K562 (cell line): ENCODE data around the gene SLC25A34. TPM values are rescaled to one million over a fixed set of nuclear protein-coding genes. Genes with fewer than 3 reads are reported as not detected.

Experiments used
- ATAC-seq: fragments of 200-7000 bp; cut with Tn5 transposase; 3 replicates; pipeline ENCODE4 v1.9.1; 2020; ENCODE audit warnings: moderate library complexity
- BruUV-seq: library from RNA; stranded (reverse); fragments of 400-500 nt; replicated peaks from 2 replicates; lab custom pipeline; 2021; lab: Mats Ljungman, UMichigan
- CTCF ChIA-PET: fragments of 300-600 bp; formaldehyde crosslinking; extraction: SDS; loops from one replicate; lab custom pipeline; 2021; ENCODE audit warnings: low intra/inter-chr PET ratio; lab: Yijun Ruan, JAX
- POLR2A ChIA-PET: fragments of 300-600, 350-650 bp; sonication (Branson Sonifier 250); formaldehyde crosslinking; extraction: SDS; loops from one replicate; lab custom pipeline; 2021; ENCODE audit warnings: antibody characterized with exemption, inconsistent platforms; lab: Yijun Ruan, JAX
- DNase-seq, 4 experiments: peaks; one replicate each; pipeline versions ENCODE4 v3.0.0 to v3.0.0-alpha.2; 2011 to 2018; ENCODE audit warnings: low spot score in 3 of 4, mixed read lengths in 3 of 4; ENCODE audit errors: extremely low read depth in 1 of 4
- FAIRE-seq: peaks from 2 replicates; lab custom pipeline; 2011; peaks lifted over from hg19 to GRCh38; lab: Jason Lieb, UNC
- H2AFZ ChIP-seq: 2 replicates; pipeline ENCODE4 v1.6.0; 2011; ENCODE audit warnings: low read depth, low read length, control low read depth, inconsistent platforms
- H3K27ac ChIP-seq: fragments of 200-600 bp; 3 replicates; pipeline ENCODE4 v1.8.0; 2011; ENCODE audit warnings: low read depth, mild to moderate bottlenecking, control low read depth, inconsistent platforms, low read length, moderate library complexity, mixed read lengths; ENCODE audit errors: extremely low read depth
- H3K27me3 ChIP-seq, 2 experiments: fragments of 300-600 bp in 1 of 2; 2 replicates in 1 of 2; 3 replicates in 1 of 2; pipeline versions ENCODE4 v1.6.0 to v1.8.0; 2011; ENCODE audit warnings: inconsistent platforms in 2 of 2, low read length in 2 of 2, mild to moderate bottlenecking in 1 of 2, mixed read lengths in 1 of 2, moderate library complexity in 1 of 2; ENCODE audit not compliant: control insufficient read depth in 2 of 2, insufficient read depth in 2 of 2
- H3K36me3 ChIP-seq: fragments of 300-600 bp; 3 replicates; pipeline ENCODE4 v1.8.0; 2011; ENCODE audit warnings: mild to moderate bottlenecking, low read length, inconsistent platforms; ENCODE audit not compliant: control insufficient read depth, insufficient read depth
- H3K4me1 ChIP-seq, 2 experiments: fragments of 200-600 bp in 1 of 2; replicated peaks in 1 of 2; 2 replicates in 1 of 2; 3 replicates in 1 of 2; pipeline versions ENCODE4 v1.5.1 to v1.8.0; 2011; ENCODE audit warnings: inconsistent platforms in 2 of 2, low read length in 2 of 2, mild to moderate bottlenecking in 1 of 2, mixed read lengths in 1 of 2, moderate library complexity in 1 of 2; ENCODE audit not compliant: control insufficient read depth in 2 of 2, insufficient read depth in 2 of 2
- H3K4me2 ChIP-seq: 2 replicates; pipeline ENCODE4 v1.6.1; 2011; ENCODE audit warnings: low read length, control low read depth, inconsistent platforms, mixed read lengths; ENCODE audit not compliant: insufficient read depth
- H3K4me3 ChIP-seq: fragments of 200-600 bp; sonication (generic), shearing (Covaris generic); 2 replicates; pipeline ENCODE4 v1.5.1; 2016; ENCODE audit warnings: control low read depth, inconsistent platforms
- H3K79me2 ChIP-seq: fragments of 200-600 bp; 3 replicates; pipeline ENCODE4 v1.8.0; 2011; ENCODE audit warnings: low read length, inconsistent platforms; ENCODE audit not compliant: control insufficient read depth, insufficient read depth
- H3K9ac ChIP-seq, 2 experiments: 2 replicates each; pipeline versions ENCODE4 v1.6.0 to v1.6.1; 2011; ENCODE audit warnings: low read depth in 2 of 2, low read length in 2 of 2, control low read depth in 1 of 2, inconsistent platforms in 1 of 2, mild to moderate bottlenecking in 1 of 2, mixed read lengths in 1 of 2; ENCODE audit not compliant: insufficient read depth in 1 of 2
- H3K9me1 ChIP-seq: one replicate; pipeline ENCODE4 v1.6.0; 2011; ENCODE audit warnings: inconsistent platforms, mild to moderate bottlenecking, low read length, moderate library complexity; ENCODE audit not compliant: control insufficient read depth, insufficient read depth
- H3K9me3 ChIP-seq: replicated peaks from 2 replicates; pipeline ENCODE4 v1.5.1; 2011; ENCODE audit warnings: low read depth, low read length, inconsistent platforms; ENCODE audit not compliant: control insufficient read depth, insufficient read depth
- H4K20me1 ChIP-seq: replicated peaks from 2 replicates; pipeline ENCODE4 v1.6.1; 2011; ENCODE audit warnings: low read length, inconsistent platforms, mixed read lengths; ENCODE audit not compliant: control insufficient read depth, insufficient read depth
- BCOR ChIP-seq: fragments of 450-650 bp; IDR thresholded peaks from 2 replicates; pipeline ENCODE4 v1.6.1; 2016
- BRD9 ChIP-seq: fragments of 450-650 bp; IDR thresholded peaks from 2 replicates; pipeline ENCODE4 v1.6.1; 2018; ENCODE audit warnings: low read depth; ENCODE audit not compliant: partially characterized antibody
- CHCHD3 ChIP-seq: fragments of 250-450 bp; sonication (Bioruptor Pico); IDR thresholded peaks from 2 replicates; pipeline ENCODE4 v2.1.2; 2022; ENCODE audit warnings: mild to moderate bottlenecking
- KDM1A ChIP-seq, 2 experiments: fragments of 450-650 bp; IDR thresholded peaks; 2 replicates each; pipeline ENCODE4 v1.6.1; 2016; ENCODE audit warnings: mild to moderate bottlenecking in 2 of 2
- NR2C2 ChIP-seq, 2 experiments: fragments of 200-800 bp in 1 of 2; sonication (Bioruptor generic) in 1 of 2; sonication (generic) in 1 of 2; formaldehyde crosslinking in 1 of 2; IDR thresholded peaks; 2 replicates each; pipeline versions ENCODE4 v1.6.1 to v1.8.0; 2016 to 2022; ENCODE audit warnings: mild to moderate bottlenecking in 1 of 2, missing compliant biosample characterization in 1 of 2, missing genetic modification characterization in 1 of 2, missing genetic modification reagents in 1 of 2
- ZFP36 ChIP-seq: fragments of 150-350 bp; IDR thresholded peaks from 2 replicates; pipeline ENCODE4 v1.6.1; 2018; ENCODE audit warnings: low read length, low read depth; ENCODE audit not compliant: partially characterized antibody
- ZNF696 ChIP-seq: fragments of 250-450 bp; sonication (Bioruptor Pico); conservative IDR thresholded peaks from 2 replicates; pipeline ENCODE4 v1.4.0; 2020; ENCODE audit warnings: mild to moderate bottlenecking, moderate library complexity
- WGBS: fragments of 100-300 bp; shearing (Covaris generic); methylation state at CpG from one replicate; pipeline ENCODE4 v1.1.6; 2016; ENCODE audit warnings: low coverage, mixed read lengths; ENCODE audit not compliant: insufficient coverage; ENCODE audit errors: missing lambda C conversion rate; 5-methylcytosine and 5-hydroxymethylcytosine counted together
- in situ Hi-C: fragments of 300-500 bp; cut with MboI; formaldehyde crosslinking; loops from 4 replicates; pipeline ENCODE4 v1.15.0; 2018; ENCODE audit warnings: inconsistent platforms, mixed read lengths
- intact Hi-C: fragments of 100-400 bp; cut with micrococcal nuclease; formaldehyde crosslinking; loops from 2 replicates; pipeline ENCODE4 v1.14.2; 2022
- polyA plus RNA-seq, 8 experiments: library from polyadenylated mRNA; depleted of rRNA in 4 of 8; stranded (reverse) in 5 of 8; unstranded in 3 of 8; fragments of >200 nt; fragmentation: Nextera tagmentation in 2 of 8; fragmentation: Illumina TruSeq in 1 of 8; extraction: Ambion mirVana in 2 of 8; extraction: Trizol in 1 of 8; gene quantifications; 2 replicates each; pipeline versions ENCODE4 v1.2.1 to v1.2.3, GENCODE V29; 2011 to 2014; ENCODE audit warnings: inconsistent platforms in 1 of 8, missing spikeins in 1 of 8
- total RNA-seq, 7 experiments: library from RNA; depleted of rRNA in 6 of 7; stranded (reverse); fragments of >200 nt in 6 of 7; fragmentation: Illumina TruSeq in 2 of 7; extraction: Trizol in 2 of 7; gene quantifications; 2 replicates each; pipeline versions ENCODE4 v1.2.1 to v1.2.3, GENCODE V29; 2011 to 2021; ENCODE audit warnings: low replicate concordance in 1 of 7

SLC25A34 gene
- total and polyA plus RNA-seq, 9 of the 15 experiments (the other 6 are each of a cell fraction or from before 2014, with no cell fraction given): 0.01 to 0.57 (median 0.16) TPM

- CTCF ChIA-PET: no interaction called here
- peak overlapping the region in 1 of 2 experiments; percentile 49; a peak in 1 of 4 replicates for H3K9ac ChIP-seq
- in situ Hi-C loops: no loop called here
- no peak overlapping the region for H3K4me3 ChIP-seq
- no peak overlapping the region for H3K27ac ChIP-seq
- H3K4me1 ChIP-seq: peaks cover 0 to 21% of the 10 kb centered on the region in 2 experiments; a peak in 2 of 5 replicates
- no peaks in the 10 kb centered on the region for H3K9me3 ChIP-seq
- peaks cover 7 to 29% of the 10 kb centered on the region in 2 experiments; a peak in 3 of 5 replicates for H3K27me3 ChIP-seq
- H2AFZ ChIP-seq: no peak overlapping the region
- TF ChIP-seq CHCHD3 (CRISPR knock-in tag): no peak
- TF ChIP-seq KDM1A (IDR thresholded peaks at IDR 0.05): 0 out of 4 replicates have a peak, but pooled peaks of 1 of the 2 experiments have one; percentile 30
- peak; percentile 57 for TF ChIP-seq BRD9
- no peak for TF ChIP-seq NR2C2 (CRISPR knock-in tag; IDR thresholded peaks at IDR 0.05)
- no peak for TF ChIP-seq NR2C2 (tag; IDR thresholded peaks at IDR 0.05)
- peak; percentile 63 for TF ChIP-seq ZFP36
- peak; percentile 76 for TF ChIP-seq BCOR
- TF ChIP-seq ZNF696 (CRISPR knock-in tag): no peak
- POLR2A ChIA-PET: interaction anchor here (0.6 to 1.9 kb wide), 2 partner anchors 11 to 375 kb away, joined by 3 to 8 read pairs; no protein-coding TSS in a partner anchor
- no peak for DNase-seq
- 0 out of 2 replicates have a peak, but pooled peaks cover 4% of the 10 kb centered on the region for H4K20me1 ChIP-seq
- no peak for ATAC-seq
- no peaks in the 10 kb centered on the region for H3K9me1 ChIP-seq
- FAIRE-seq: no peak
- intact Hi-C loops: no loop called here
- no peaks in the 10 kb centered on the region for H3K36me3 ChIP-seq
- H3K79me2 ChIP-seq: no peaks in the 10 kb centered on the region
- no peak overlapping the region for H3K4me2 ChIP-seq
- no TSS peak for BruUV-seq
- WGBS: 14% methylated on average over 10 of the region's 10 CpGs
Measured at GRCh38 chr1:15748690-15749398, 12.8 kb downstream of the SLC25A34 start.
